Urothelium cell line (cell line): ENCODE data around the gene LYSMD3.

ENCODE experiments used
- DNase-seq: peaks from one replicate; pipeline ENCODE4 v3.0.0; 2011; ENCODE audit warnings: low spot score, mixed read lengths
- FAIRE-seq: peaks from 2 replicates; lab custom pipeline; 2011; peaks lifted over from hg19 to GRCh38; lab: Jason Lieb, UNC

The LYSMD3 gene

GRCh38 chr5:90483206-90483605 is 46.2 kb downstream of the LYSMD3 start:
- no peak for DNase-seq

GRCh38 chr5:90480699-90481098 is 48.7 kb downstream of the LYSMD3 start:
- DNase-seq (no peak), FAIRE-seq (no peak)

More at GRCh38 chr5:90483206-90483605, 46.2 kb downstream of the LYSMD3 start:
- no peak for FAIRE-seq

- DNase-seq, result no peak
Observed at GRCh38 chr5:90479611-90480385, 49.6 kb downstream of the LYSMD3 start.

GRCh38 chr5:90477621-90478215 is 51.7 kb downstream of the LYSMD3 start:
- DNase-seq (no peak), FAIRE-seq (no peak)

More at GRCh38 chr5:90479611-90480385, 49.6 kb downstream of the LYSMD3 start:
- no peak for FAIRE-seq

GRCh38 chr5:90477073-90477472 is 52.3 kb downstream of the LYSMD3 start:
- DNase-seq (no peak), FAIRE-seq (no peak)

- FAIRE-seq (no peak), DNase-seq (no peak)
Observed at GRCh38 chr5:90476391-90476790, 53.0 kb downstream of the LYSMD3 start.

- no peak for FAIRE-seq
- no peak for DNase-seq
Observed at GRCh38 chr5:90475436-90475980, 53.9 kb downstream of the LYSMD3 start.

- FAIRE-seq, result peak; percentile 65
- DNase-seq, result peak; percentile 95
Observed at GRCh38 chr5:90474235-90475107, 54.9 kb downstream of the LYSMD3 start, which contains the start of the genes MBLAC2 and POLR3G. MBLAC2 (minus strand) TSS chr5:90474771; CDS start chr5:90474292, 479 bp downstream. POLR3G (plus strand) TSS chr5:90474864; CDS start chr5:90485568, 10,704 bp downstream.

- FAIRE-seq, result no peak
- DNase-seq, result peak; percentile 13
Observed at GRCh38 chr5:90473396-90474234, 55.8 kb downstream of the LYSMD3 start.

GRCh38 chr5:90472783-90473395 is 56.5 kb downstream of the LYSMD3 start:
- DNase-seq, result no peak
- FAIRE-seq, result no peak
